ENCODE data around the gene RPGRIP1.
"Not testable (repeated sequence)": the region's sequence is repeated elsewhere in the genome, so short reads cannot be mapped to it uniquely, and the experiment has no call there.

The RPGRIP1 gene

GRCh38 chr14:21302013-21302835 is 22.3 kb downstream of the RPGRIP1 start:
- no peak for DNase-seq

DNA sequence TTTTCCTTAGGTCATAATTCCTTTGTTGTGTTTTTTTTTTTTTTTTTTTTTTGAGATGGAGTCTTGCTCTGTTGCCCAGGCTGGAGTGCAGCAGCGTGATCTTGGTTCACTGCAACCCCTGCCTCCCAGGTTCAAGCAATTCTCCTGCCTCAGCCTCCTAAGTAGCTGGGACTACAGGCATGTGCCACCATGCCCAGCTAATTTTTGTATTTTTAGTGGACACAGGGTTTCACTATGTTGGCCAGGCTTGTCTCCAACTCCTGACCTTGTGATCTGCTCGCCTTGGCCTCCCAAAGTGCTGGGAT is 22.9 kb downstream of the RPGRIP1 start:
- not testable (repeated sequence) for DNase-seq

DNA sequence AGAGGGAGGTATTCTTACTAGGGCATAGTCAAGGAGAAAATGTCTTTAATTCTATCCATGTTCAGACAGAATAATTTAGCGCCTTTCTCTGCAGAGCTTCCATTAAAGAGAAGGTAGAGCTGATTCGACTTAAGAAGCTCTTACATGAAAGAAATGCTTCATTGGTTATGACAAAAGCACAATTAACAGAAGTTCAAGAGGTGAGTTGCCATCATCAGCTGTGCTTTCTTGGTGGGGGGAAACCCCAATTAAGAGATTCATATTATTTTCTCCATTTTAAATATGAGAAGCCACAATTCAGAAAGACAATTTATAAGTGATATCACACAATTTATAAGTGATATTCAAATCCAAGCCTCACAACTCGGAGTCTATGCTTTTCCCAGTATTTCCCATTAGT is 27.8 kb downstream of the RPGRIP1 start:
- no peak for DNase-seq

DNA sequence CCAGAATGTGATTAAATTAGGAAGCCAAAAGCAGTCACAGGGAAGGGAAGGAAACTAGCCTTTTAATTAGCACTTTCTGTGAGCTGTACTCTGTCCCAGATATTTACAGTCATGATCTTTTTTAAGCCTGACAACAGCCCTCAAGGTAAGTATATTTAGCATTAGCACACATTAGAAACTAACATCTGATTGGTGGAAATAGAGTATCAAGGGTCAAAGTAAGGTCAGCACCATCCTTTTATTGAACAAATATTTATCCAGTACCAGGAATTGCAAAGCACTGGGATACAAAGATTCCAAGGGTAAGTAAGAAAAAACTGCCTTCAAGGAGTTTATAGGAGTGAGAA is 28.2 kb downstream of the RPGRIP1 start:
- DNase-seq = no peak

DNA sequence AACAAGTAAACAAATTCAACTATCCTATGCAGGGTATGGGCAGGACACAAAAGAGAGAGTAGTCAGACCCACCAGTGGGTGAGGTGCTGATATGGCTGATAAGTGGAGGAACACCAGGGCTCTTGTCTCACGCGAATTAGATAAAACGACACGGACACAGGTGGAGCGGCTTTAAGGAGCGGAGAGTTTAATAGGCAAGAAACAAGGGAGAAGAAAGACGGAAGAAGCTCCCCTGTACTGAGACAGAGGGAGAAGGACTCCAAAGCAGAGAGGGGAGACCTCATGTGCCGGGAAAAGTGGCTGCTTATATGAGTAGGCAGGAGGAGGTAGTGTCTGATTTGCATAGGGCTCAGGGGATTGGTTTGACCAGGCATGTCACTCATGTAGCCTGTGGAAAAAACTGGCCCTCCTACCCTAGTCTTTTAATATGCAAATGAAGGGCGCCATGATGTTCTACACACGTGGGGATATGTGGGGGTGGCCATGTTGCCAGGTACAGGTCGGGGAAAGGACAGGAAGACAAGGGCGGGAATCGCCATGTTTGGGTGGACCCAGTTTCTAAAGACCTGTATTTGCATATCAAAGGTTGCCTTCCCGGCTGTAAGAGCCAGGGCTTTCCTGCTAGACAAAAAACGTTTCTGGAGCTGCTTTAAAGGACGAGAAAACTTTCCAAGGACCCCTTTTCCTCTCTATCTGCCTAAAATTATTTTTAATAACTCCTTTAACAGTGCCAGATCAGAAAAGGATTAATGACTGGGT is 28.8 kb downstream of the RPGRIP1 start:
- peak; percentile 87 to 90 for DNase-seq

DNA sequence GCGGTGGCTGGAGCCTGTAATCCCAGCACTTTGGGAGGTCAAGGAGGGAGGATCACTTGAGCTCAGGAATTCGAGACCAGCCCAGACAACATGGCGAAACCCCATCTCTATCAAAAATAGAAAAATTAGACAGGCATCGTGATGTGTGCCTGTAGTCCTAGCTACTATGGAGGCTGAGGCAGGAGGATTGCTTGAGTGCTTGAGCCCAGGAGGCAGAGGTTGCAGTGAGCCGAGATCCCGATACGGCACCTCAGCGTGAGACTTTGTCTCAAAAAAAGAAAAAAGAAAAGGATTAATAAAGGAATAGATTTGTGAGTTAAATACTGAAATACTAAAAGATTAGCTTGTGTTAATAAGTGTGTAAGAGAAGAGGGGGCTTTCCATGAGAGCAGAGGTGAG is 29.4 kb downstream of the RPGRIP1 start:
- DNase-seq = no peak

GRCh38 chr14:21309956-21310355 is 30.1 kb downstream of the RPGRIP1 start:
- no peak for DNase-seq

- no peak for DNase-seq
These were observed 31.7 kb downstream of the RPGRIP1 start for GRCh38 chr14:21311614-21312013.

DNA sequence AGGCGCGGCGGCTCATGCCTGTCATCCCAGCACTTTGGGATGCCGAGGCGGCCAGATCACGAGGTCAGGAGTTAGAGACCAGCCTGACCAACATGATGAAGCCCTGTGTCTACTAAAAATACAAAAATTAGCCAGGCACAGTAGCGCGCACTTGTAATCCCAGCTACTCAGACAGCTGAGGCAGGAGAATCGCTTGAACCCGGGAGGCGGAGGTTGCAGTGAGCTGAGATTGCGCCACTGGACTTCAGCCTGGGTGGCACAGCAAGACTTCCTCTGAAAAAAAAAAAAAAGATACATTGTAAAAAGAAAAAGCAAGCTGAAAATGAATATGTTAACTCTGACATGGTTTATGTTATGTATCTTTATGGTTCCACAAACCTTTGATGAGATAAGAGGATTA is 33.6 kb downstream of the RPGRIP1 start:
- DNase-seq = no peak

DNA sequence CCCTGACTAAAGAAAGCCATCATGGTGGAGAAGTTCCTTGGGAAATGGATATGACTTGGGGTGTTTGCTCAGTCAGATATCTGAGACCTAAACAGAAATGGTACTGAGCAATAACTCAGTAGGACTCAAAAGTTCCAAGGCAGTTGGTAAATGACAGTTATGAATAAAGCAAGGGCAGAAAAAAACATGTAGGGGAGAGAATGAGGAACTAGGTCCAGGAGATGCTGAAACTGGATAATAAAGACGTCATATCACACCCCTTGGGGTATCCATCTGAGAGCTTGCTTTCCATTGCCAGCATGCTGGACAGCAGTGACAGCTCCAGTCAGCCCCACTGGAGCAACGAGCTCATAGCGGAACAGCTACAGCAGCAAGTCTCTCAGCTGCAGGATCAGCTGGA is 37.5 kb downstream of the RPGRIP1 start:
- DNase-seq = no peak

GRCh38 chr14:21320913-21321312 is 41.0 kb downstream of the RPGRIP1 start:
- DNase-seq = no peak

GRCh38 chr14:21322716-21323115 is 42.8 kb downstream of the RPGRIP1 start:
- DNase-seq = no peak

DNA sequence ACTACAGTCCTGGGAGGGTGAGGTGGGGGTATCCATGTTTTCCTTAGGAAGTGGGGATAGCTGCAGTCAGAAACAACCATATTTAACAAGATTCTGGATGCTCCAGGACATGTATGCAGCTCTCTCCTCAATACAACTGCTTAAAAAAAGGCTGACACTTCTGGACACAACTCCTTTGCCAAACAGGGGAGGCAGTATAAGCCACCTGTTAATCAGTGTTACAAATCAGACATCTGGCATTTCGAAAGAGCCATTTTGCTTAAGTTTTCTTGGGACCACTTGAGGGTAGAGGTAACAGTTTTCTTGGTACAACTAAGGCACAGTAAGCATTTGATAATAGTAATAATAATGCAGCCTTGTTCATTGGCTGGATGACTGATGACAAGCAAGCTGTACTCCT is 47.1 kb downstream of the RPGRIP1 start:
- DNase-seq = no peak
